ENCODE data around the gene CCSER2.
A peak's percentile ranks its signal among the peaks of the same experiment; 100 is the strongest.
"Not testable (repeated sequence)": the region's sequence is repeated elsewhere in the genome, so short reads cannot be mapped to it uniquely, and the experiment has no call there.

CCSER2 gene

GRCh38 chr10:84312816-84313215 is 15.6 kb upstream of the CCSER2 start:
- no peak for TF ChIP-seq CTCF (IDR thresholded peaks at IDR 0.05)
- no peak for TF ChIP-seq ZFX (IDR thresholded peaks at IDR 0.05; ENCODE audit: borderline replicate concordance)
- no peak overlapping the region for H3K27ac ChIP-seq

GRCh38 chr10:84314275-84314674 is 14.1 kb upstream of the CCSER2 start:
- TF ChIP-seq ZFX (IDR thresholded peaks at IDR 0.05; ENCODE audit: borderline replicate concordance) (no peak), CTCF (IDR thresholded peaks at IDR 0.05) (no peak)
- H3K27ac ChIP-seq = no peak overlapping the region

GRCh38 chr10:84317174-84317573 is 11.2 kb upstream of the CCSER2 start:
- TF ChIP-seq ZFX (IDR thresholded peaks at IDR 0.05; ENCODE audit: borderline replicate concordance) (no peak), CTCF (IDR thresholded peaks at IDR 0.05) (no peak)
- no peak overlapping the region for H3K27ac ChIP-seq

- TF ChIP-seq CTCF (IDR thresholded peaks at IDR 0.05) = no peak
- no peak for TF ChIP-seq ZFX (IDR thresholded peaks at IDR 0.05; ENCODE audit: borderline replicate concordance)
Measured at GRCh38 chr10:84321902-84322301, 6.5 kb upstream of the CCSER2 start.

GRCh38 chr10:84323566-84323965 is 4.8 kb upstream of the CCSER2 start:
- not testable (repeated sequence) for H3K27ac ChIP-seq

More at GRCh38 chr10:84321902-84322301, 6.5 kb upstream of the CCSER2 start:
- no peak overlapping the region for H3K27ac ChIP-seq

- H3K27ac ChIP-seq = not testable (repeated sequence)
Measured at GRCh38 chr10:84326995-84327394, 1.4 kb upstream of the CCSER2 start.

GRCh38 chr10:84329196-84329611 is 815 bp downstream of the CCSER2 start:
- H3K27ac ChIP-seq = peak overlapping the region; percentile 65

GRCh38 chr10:84329986-84330651 is 1.7 kb downstream of the CCSER2 start:
- H3K27ac ChIP-seq = no peak overlapping the region
- TF ChIP-seq CTCF (IDR thresholded peaks at IDR 0.05) (no peak), ZFX (IDR thresholded peaks at IDR 0.05; ENCODE audit: borderline replicate concordance) (no peak)

More at GRCh38 chr10:84329196-84329611, 815 bp downstream of the CCSER2 start:
- no peak for TF ChIP-seq ZFX (IDR thresholded peaks at IDR 0.05; ENCODE audit: borderline replicate concordance)
- no peak for TF ChIP-seq CTCF (IDR thresholded peaks at IDR 0.05)
